NCI-H2107 treated with DMSO at 0.1 percent for 48 hours (cell line): ENCODE results near the gene RHBDD2.
"Not testable (repeated sequence)": the region's sequence is repeated elsewhere in the genome, so short reads cannot be mapped to it uniquely, and the experiment has no call there.

Source experiments
- DNase-seq: peaks from one replicate; lab custom pipeline; 2025; ENCODE audit not compliant: unreplicated experiment; lab: John Stamatoyannopoulos, UW

RHBDD2 gene

DNA sequence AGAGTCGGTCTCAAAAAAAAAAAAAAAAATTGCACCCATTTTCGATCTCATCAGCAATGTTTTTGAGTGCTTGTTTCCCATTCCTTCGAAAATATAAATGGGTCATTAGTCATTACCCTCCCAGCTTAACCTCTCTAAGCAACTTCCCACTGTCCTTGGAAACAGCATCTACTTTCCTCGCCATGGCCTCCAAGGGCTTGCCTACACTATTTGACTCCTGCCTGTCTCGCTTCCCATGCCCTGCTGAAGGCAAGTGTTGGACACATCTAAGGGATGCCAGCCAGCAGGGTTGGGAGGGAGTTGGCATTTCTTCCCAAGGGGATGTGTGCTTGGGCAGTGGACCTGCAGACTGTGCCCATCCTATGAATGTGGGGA, 12.7 kb upstream of the RHBDD2 start:
- no peak for DNase-seq

DNA sequence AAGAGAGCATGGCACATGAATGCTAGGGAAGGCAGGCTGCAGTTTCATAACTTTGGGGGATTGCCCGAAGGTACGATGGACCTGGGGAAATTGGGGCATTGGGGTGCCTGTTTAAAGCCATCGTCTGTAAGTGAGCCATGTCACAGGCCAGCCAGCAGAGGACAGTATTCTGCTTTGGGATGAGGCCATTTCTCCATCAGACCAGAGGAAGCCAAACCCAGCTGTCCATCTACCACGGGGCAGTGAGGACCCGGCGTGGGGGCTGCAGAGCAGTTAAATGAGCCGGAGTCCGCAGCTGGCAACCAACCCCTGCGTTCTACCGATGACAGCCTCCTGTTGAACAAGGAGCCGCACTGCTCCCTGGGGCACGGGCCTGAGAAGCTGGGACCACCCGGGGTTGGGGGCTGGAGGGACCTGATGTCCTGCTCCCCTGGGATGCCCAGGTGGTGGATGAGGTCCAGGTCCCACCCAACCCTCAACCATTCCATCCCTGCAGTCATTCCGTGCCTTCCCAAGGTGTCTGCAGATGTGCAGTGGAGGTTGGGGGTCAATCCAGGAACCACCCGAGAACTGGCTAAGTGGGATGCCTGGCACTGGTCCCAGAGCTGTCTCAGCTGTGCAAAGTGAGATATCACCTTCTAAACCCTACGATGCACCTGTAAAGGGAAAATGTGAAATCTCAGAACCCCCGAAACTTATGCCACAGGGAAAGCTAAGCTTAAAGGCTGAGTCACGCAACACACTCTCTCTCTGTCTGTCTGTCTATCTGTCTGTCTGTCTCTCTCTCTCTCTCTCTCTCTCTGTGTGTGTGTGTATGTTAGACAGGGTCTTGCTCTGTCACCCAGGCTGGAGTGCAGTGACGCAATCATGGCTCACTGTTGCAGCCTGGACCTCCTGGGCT, 12.1 kb upstream of the RHBDD2 start:
- DNase-seq, result peak; percentile 84

DNA sequence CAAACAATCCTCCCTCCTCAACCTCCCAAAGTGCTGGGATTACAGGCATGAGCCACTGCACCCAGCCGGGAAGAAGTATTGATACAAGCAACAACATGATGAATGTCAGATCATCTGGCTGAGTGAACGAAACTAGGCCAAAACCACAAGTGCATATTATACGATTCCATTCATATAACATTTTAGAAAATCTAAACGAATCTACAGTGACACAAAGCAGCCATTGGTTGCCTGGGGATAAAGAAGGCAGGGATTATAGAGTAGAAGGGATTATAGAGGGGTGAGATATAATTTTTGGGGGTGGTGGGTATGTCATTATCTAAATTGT, 11.5 kb upstream of the RHBDD2 start:
- DNase-seq, result peak; percentile 70

DNA sequence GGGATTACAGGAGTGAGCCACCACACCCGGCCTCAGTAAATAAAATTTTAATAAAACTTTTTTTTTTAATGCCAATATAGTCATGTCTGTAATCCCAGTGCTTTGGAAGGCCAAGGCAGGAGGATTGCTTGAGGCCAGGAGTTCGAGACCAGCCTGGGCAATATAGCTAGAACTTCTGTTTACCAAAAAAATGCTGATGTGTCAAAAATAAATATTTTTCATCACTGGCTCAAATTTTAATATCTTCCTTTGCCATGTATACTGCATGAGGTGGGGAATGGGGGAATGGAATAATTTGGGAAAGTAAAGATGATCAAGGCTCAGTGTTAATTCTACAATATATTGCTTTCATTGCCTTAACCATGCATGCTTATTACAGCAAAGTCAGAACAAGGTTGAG, 10.7 kb upstream of the RHBDD2 start:
- DNase-seq, result no peak

DNA sequence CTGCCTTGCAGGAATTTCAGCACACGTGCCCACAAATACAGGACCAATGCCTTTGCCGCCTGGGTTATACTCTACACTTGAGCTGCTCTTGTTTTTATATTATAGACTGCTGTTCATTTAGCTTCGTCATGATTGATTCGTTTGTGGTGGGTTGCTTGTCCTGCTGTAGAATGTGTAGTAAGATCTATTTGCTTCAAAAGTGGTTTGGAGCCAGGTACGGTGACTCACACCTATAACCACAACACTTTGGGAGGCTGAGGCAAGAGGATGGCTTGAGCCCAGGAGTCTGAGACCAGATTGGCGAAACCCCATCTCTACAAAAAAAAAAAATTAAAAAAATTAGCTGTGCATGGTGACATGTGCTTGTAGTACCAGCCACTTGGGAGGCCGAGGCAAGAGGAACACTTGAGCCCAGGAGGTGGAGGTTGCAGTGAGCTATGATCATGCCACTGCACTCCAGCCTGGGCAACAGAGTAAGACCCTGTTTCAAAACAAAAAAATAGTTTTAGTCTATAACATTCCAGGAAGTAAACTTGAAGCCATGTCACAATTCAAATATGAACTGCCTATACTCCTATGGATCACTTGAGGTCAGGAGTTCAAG, 9.0 kb upstream of the RHBDD2 start:
- DNase-seq, result no peak

DNA sequence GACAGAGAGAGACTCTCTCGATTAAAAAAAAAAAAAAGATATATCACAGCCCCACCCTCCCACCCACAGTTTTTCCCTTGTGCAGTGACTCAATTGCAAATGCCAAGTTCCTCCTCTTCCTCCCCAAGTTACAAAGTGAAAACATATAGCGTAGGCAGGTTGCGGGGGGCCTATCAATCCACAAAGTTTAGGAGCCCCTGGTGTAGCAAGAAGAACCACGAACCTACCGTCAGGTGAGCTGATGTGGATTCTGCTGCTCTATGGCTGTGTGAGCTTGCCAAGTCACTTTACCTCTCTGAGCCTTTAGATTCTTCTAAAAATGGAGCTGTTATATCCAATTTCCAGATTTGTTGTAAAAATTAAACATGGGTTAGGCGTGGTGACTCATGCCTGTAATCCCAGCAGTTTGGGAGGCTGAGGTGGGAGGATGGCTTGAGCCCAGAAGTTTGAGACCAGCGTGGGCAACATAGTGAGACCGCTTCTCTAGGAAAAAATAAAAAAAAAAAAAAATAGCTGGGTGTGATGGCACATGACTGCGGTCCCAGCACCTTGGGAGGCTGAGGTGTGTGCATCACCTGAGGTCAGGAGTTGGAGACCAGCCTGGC, 8.2 kb upstream of the RHBDD2 start:
- no peak for DNase-seq

DNA sequence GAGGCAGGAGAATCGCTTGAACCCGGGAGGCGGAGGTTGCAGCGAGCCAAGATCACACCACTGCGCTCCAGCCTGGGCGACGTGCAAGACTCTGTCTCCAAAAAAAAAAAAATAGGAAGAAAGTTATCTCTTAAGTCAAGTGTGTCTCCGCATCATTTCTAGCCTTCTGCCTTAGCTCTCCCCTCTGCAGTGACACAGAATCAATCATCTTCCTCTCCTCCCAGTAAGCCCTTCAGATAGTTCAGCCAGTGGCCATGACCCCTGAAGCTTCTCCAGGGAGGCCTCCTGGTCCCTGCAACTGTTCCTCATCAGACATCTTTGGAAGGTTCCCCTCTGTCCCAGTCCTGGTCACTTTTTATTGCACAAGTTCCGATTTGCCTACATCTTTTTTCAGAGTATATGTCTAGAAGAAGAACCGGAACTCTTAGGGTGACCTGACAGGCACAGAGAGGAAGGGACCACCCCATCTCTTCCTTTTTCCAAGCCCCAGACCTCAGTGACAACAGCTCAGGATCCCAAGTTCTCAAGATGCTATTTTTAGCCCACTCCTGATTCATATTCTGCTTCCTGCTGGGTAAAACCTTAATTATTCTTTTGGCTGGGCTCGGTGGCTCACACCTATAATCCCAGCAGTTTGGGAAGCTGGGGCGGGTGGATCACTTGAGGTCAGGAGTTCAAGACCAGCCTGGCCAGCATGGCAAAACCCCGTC, 6.6 kb upstream of the RHBDD2 start:
- DNase-seq, result no peak

DNA sequence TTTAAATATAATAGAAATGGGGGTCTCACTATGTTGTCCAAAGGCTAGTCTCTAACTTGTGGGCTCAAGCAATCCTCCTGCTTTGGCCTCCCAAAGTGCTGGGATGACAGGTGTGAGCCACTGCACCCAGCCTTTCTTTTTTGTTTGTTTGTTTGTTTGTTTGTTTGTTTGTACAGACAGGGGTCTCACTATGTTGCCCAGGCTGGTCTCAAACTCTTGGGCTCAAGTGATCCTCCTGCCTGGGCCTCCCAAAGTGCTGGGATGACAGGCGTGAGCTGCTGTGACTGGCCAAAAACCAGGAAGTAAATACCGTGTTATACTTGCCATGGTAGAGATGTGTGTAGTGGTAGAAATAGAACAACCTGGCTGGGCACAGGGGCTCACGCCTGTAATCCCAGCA, 4.7 kb upstream of the RHBDD2 start:
- not testable (repeated sequence) for DNase-seq

DNA sequence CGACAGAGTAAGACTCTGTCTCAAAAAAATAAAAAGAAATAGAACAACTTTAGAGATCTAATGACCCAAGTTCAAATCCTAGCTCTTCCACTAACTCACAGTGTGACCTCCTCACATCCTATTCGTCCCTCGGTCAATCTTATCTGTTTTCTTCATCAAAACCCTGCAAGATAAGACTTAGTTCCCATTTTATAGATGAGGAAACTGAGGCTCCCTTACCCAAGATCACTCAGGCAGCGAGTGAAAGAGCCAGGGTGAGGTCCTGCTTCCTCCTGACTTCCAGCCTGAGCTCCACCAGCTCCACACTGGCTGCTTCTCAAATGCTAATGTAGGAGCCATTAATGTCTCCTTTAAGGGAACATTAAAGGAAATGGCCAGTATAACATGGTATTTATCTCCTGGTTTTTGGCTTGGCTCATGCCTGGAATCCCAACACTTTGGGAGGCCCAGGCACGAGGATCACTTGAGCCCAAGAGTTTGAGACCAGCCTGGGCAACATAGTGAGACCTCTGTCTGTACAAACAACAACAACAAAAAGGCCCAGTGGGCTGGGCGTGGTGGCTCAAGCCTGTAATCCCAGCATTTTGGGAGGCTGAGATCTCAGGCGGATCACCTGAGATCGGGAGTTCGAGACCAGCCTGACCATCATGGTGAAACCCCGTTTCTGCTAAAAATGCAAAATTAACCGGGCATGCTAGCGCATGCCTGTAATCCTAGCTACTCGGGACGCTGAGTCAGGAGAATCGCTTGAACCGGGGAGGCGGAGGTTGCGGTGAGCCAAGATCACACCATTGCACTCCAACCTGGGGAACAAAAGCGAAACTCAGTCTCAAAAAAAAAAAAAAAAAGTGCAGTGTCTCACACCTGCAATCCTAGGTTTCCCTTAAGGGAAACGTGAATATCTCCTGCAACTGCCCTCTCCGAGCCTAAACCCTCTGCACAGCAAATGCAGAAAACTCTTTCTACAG, 3.4 kb upstream of the RHBDD2 start:
- DNase-seq, result no peak

DNA sequence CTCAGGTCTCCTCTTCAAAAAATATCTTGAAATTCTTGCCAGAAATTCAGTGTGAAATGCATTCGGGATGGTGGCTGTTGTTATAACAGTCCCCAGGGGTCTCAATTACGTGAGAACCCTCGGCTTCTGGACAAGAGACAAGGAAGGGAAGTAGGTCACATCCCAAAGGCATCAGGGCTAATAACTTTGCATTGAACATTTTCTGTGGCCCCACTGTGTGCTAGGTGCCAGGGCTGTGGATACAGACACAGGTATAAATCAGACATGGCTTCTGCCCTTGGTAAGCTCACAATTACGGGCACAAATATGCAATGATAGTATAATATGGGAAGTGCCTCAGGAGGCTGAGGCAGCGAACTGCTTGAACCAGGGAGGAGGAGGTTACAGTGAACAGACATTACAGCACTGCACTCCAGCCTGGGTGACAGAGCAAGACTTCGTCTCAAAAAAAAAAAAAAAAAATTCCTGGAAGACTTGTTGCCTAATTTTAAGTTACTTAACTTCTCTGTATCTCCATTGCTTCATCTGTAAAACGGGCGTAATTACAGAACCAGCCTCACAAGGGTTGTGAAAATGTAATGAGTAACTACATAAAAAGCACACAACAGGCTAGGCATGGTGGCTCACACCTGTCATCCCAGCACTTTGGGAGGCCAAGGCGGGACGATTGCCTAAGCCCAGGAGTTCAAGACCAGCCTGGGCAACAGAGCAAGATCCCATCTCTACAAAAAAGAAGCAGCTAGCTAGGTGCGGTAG, 2.5 kb upstream of the RHBDD2 start:
- no peak for DNase-seq

DNA sequence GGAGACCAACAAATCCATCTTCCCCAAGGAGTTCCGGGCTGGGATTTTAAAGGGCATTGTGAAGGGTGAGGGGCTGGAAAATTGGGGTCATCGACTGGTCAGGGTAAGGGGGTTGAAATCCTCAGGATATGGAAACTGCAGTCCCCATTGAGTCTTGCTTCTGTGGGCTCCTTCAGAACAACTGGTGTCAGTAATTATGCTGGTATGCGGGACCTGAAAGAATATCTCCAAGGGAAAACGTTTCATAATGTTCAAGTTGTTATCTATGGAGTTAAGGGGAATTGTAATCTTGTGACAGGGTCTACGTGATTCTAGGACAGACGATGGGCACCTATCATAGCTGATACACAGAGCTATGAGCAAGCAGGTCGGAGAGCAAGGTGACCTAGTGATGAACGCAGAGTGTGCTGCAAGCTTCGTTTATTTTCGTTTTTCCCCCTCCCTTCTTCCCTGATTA, 494 bp upstream of the RHBDD2 start:
- DNase-seq, result no peak

DNA sequence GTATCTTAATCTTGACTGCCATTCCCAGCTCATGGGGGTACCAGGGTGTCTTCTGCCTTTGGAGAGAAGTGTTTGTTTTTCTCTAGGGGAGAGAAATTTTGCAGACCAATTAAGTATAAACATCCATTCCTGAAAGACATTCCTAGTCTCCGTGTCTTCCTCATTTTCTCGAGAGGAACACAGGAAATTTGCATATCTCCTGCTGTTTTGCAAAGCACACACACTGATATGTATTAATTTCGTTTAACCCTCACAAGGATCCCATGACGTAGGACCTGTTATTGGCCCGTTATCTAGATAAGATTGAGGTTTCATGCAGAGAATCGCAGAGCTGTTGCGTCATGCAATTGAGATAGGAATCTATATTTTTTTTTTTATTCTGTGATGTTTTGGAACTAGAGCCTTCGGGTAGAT, 944 bp downstream of the RHBDD2 start:
- peak; percentile 56 for DNase-seq

DNA sequence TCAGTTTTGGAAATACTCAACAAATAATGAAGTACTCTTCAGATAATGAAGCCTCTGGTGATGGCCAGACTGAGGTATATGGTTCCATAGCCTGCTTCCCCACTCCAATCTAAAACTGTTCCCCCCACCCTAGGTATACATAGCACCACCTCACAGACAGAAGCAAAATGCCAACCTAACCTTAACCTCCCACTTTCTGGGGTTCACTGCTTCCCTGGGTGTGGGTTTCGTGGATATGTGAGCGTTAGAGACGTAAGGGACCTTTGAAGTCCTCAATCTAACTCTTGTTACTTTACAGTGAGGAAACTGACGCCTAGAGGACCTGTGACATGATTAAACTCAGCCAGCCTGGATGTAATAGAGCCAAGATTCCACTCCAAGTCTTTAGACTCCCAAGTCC, 1.4 kb downstream of the RHBDD2 start:
- no peak for DNase-seq

DNA sequence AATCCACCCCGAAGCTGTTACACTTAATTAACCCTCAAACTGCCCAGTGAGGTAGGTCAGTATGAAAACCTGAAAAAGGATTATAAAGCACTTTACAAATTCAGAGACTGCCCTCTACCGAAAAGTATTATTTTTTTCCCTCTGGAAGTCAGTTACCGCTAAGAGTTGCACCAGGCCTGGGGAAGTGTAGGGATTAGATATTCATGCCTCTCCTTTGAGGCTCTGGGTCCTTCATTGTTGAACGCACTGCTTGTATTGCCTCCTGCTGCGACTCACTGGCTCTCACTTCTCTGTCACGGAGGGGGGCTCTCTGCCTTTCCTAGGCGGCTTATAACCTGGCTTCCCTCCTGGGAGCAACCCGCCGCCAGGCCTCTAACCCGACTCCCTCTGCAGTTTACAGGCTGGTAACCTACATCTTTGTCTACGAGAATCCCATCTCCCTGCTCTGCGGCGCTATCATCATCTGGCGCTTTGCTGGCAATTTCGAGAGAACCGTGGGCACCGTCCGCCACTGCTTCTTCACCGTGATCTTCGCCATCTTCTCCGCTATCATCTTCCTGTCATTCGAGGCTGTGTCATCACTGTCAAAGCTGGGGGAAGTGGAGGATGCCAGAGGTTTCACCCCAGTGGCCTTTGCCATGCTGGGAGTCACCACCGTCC, 2.7 kb downstream of the RHBDD2 start:
- DNase-seq, result peak; percentile 12

DNA sequence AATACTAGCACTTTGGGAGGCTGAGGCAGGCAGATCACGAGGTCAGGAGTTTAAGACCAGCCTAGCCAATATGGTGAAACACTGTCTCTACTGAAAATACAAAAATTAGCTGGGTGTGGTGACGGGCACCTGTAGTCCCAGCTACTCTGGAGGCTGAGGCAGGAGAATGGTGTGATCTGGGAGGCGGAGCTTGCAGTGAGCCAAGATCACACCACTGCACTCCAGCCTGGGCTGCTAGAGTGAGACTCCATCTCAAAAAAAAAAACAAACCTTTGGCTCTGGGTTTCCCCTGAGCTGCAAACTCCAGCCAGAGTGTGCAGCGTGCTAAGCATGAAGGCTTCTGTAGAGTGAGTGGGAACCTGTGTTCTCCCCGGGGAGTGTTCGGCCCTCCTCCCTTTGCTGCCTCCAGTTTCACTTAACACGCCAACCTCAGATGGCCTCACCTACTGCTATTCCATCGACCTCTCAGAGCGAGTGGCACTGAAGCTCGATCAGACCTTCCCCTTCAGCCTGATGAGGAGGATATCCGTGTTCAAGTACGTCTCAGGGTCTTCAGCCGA, 4.5 kb downstream of the RHBDD2 start:
- not testable (repeated sequence) for DNase-seq

DNA sequence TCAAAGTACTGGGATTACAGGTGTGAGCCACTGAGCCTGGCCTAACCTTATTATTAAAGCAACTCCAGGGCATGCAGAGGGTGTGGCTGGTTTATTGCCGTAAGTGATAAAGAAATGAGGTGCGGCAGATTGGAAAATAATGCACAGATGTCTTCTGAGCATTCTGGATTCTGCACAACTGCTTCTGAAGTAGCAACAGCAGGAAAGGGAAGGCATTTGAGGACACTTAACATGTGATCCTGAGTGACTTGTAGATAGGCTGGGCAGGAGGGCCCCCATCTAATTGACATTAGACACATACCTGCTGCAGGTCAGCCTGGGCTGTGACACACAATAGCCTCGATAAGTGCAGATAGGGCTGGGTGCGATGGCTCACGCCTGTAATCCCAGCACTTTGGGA, 5.6 kb downstream of the RHBDD2 start:
- DNase-seq, result no peak

DNA sequence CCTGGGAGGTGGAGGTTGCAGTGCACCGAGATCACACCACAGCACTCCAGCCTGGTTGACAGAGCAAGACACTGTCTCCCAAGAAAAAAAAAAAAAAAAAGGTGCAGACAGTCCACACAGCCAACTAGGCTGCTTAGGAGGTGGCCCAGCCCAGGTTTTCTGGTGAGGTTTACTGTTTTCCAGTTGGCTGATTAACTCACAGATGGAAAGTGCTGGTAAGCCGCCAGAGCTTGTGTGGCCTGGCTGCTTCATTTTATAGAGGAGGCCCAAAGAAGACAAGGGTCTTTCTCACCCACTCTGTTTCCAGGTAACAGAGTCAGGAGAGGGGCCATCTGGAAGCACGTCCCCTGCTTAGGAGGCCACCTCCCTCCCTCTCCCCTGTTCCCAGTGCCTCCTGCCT, 6.2 kb downstream of the RHBDD2 start:
- no peak for DNase-seq

DNA sequence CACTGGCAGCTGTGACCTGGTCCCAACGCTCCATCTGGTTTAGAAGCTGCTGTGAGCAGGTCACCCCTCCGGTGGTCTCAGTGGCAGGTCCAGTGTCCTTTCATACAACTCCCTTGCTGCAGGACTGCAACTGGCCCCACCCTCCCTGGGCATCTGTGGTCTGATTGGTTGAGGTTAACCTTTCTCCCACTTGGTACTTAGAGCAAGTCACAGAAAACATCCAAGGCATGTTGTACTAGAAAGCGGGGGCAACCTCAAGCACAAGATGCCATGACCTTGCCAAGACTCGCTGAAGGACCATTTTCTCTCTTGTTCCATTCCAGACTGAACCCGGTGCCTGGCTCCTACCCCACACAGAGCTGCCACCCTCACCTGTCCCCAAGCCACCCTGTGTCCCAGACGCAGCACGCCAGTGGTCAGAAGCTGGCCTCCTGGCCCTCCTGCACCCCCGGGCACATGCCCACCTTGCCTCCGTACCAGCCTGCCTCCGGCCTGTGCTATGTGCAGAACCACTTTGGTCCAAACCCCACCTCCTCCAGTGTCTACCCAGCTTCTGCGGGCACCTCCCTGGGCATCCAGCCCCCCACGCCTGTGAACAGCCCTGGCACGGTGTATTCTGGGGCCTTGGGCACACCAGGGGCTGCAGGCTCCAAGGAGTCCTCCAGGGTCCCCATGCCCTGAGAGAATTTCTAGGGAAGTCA, 9.0 kb downstream of the RHBDD2 start:
- DNase-seq, result no peak
